NB4 (cell line): ENCODE data around the gene TAF11.

ENCODE experiments used
- CTCF ChIP-seq: IDR thresholded peaks from one replicate; pipeline ENCODE4 v1.5.1; 2012; ENCODE audit warnings: low read depth, low read length
- MAX ChIP-seq: IDR thresholded peaks from 2 replicates; pipeline ENCODE4 v1.6.1; 2011; ENCODE audit warnings: low read depth, low read length
- POLR2A ChIP-seq: IDR thresholded peaks from 2 replicates; pipeline ENCODE4 v1.6.1; 2011; ENCODE audit warnings: mild to moderate bottlenecking; ENCODE audit not compliant: insufficient read length; ENCODE audit errors: extremely low read depth

GRCh38 chr6:34922177-34922663 lies 34.4 kb upstream of the TAF11 start:
- no peak for TF ChIP-seq CTCF
- TF ChIP-seq POLR2A: no peak
- TF ChIP-seq MAX: no peak
